GM19395 (cell line): ENCODE data around the gene LHX6.

Source experiments
- ATAC-seq: cut with Tn5 transposase; IDR thresholded peaks from one replicate; pipeline ENCODE4 v1.9.1; 2021; ENCODE audit warnings: mild to moderate bottlenecking, moderate library complexity; ENCODE audit not compliant: unreplicated experiment

LHX6 gene

GRCh38 chr9:122236681-122237080 lies 7.9 kb upstream of the LHX6 start:
- ATAC-seq: no peak

GRCh38 chr9:122234022-122234748 lies 5.4 kb upstream of the LHX6 start:
- no peak for ATAC-seq

- ATAC-seq: no peak
Measured at GRCh38 chr9:122232796-122233306, 4.1 kb upstream of the LHX6 start.

GRCh38 chr9:122229485-122229837 lies 704 bp upstream of the LHX6 start:
- ATAC-seq: no peak

GRCh38 chr9:122228191-122228567 lies 578 bp downstream of the LHX6 start:
- ATAC-seq: no peak

- no peak for ATAC-seq
Measured at GRCh38 chr9:122227575-122227900, 1.2 kb downstream of the LHX6 start.

GRCh38 chr9:122226758-122227574 lies 1.8 kb downstream of the LHX6 start:
- ATAC-seq: no peak

GRCh38 chr9:122226142-122226757 lies 2.5 kb downstream of the LHX6 start:
- ATAC-seq: no peak

GRCh38 chr9:122225312-122226141 lies 3.2 kb downstream of the LHX6 start:
- no peak for ATAC-seq

- ATAC-seq: no peak
Measured at GRCh38 chr9:122223435-122223834, 5.3 kb downstream of the LHX6 start.

- ATAC-seq: no peak
Measured at GRCh38 chr9:122222791-122223190, 6.0 kb downstream of the LHX6 start.

- ATAC-seq: no peak
Measured at GRCh38 chr9:122221183-122221811, 7.5 kb downstream of the LHX6 start.

GRCh38 chr9:122220673-122221182 lies 8.0 kb downstream of the LHX6 start:
- no peak for ATAC-seq

GRCh38 chr9:122219856-122220672 lies 8.7 kb downstream of the LHX6 start:
- ATAC-seq: no peak

- no peak for ATAC-seq
Measured at GRCh38 chr9:122218935-122219855, 9.6 kb downstream of the LHX6 start.

GRCh38 chr9:122218071-122218934 lies 10.5 kb downstream of the LHX6 start:
- no peak for ATAC-seq

GRCh38 chr9:122217640-122218039 lies 11.1 kb downstream of the LHX6 start:
- no peak for ATAC-seq
